H9 (cell line): ENCODE measurements around the gene HUS1. TPM values are rescaled to one million over a fixed set of nuclear protein-coding genes. Genes with fewer than 3 reads are reported as not detected.

Experiments
- DNase-seq: peaks from one replicate; pipeline ENCODE4 v3.0.0-alpha.2; 2017
- H2AFZ ChIP-seq: one replicate; pipeline ENCODE4 v1.6.1; 2013; ENCODE audit warnings: mild to moderate bottlenecking, low read length, control low read depth, moderate library complexity
- H2AK5ac ChIP-seq: 2 replicates; pipeline ENCODE4 v1.6.1; 2013; ENCODE audit warnings: low read length, control low read depth, mixed read lengths; ENCODE audit not compliant: insufficient read length
- H2BK120ac ChIP-seq: one replicate; pipeline ENCODE4 v1.6.1; 2013; ENCODE audit warnings: low read depth, mild to moderate bottlenecking, low read length, control low read depth, inconsistent platforms; ENCODE audit not compliant: poor library complexity, severe bottlenecking
- H2BK12ac ChIP-seq: 2 replicates; pipeline ENCODE4 v1.6.1; 2013; ENCODE audit warnings: low read length, control low read depth, mixed read lengths, low read depth; ENCODE audit not compliant: insufficient read length
- H2BK15ac ChIP-seq: 2 replicates; pipeline ENCODE4 v1.6.1; 2013; ENCODE audit warnings: low read depth, low read length, control low read depth
- H2BK20ac ChIP-seq: one replicate; pipeline ENCODE4 v1.6.1; 2013; ENCODE audit warnings: low read depth, mild to moderate bottlenecking, low read length, control low read depth, inconsistent platforms; ENCODE audit not compliant: poor library complexity, severe bottlenecking
- H2BK5ac ChIP-seq: 2 replicates; pipeline ENCODE4 v1.6.1; 2013; ENCODE audit warnings: low read length, control low read depth, mixed read lengths; ENCODE audit not compliant: insufficient read length
- H3K14ac ChIP-seq: 2 replicates; pipeline ENCODE4 v1.6.1; 2013; ENCODE audit warnings: low read length, control low read depth; ENCODE audit not compliant: insufficient read depth
- H3K18ac ChIP-seq: 2 replicates; pipeline ENCODE4 v1.6.1; 2013; ENCODE audit warnings: low read depth, mild to moderate bottlenecking, mixed read lengths, low read length, control low read depth; ENCODE audit not compliant: insufficient read length
- H3K23ac ChIP-seq: 2 replicates; pipeline ENCODE4 v1.6.1; 2013; ENCODE audit warnings: low read length, control low read depth, mixed read lengths, low read depth; ENCODE audit not compliant: insufficient read length
- H3K23me2 ChIP-seq: 2 replicates; pipeline ENCODE4 v1.6.1; 2013; ENCODE audit warnings: low read depth, mild to moderate bottlenecking, mixed read lengths, low read length, control low read depth; ENCODE audit not compliant: insufficient read length, poor library complexity, severe bottlenecking
- H3K27ac ChIP-seq: 2 replicates; pipeline ENCODE4 v1.5.1; 2013; ENCODE audit warnings: low read length, control low read depth, mixed read lengths, low read depth; ENCODE audit not compliant: insufficient read length
- H3K27me3 ChIP-seq: 2 replicates; pipeline ENCODE4 v1.6.1; 2013; ENCODE audit warnings: low read length, control low read depth, inconsistent platforms; ENCODE audit not compliant: insufficient read depth
- H3K4ac ChIP-seq: 2 replicates; pipeline ENCODE4 v1.6.1; 2013; ENCODE audit warnings: low read depth, mild to moderate bottlenecking, control low read depth, inconsistent platforms, low read length, moderate library complexity
- H3K4me1 ChIP-seq: 2 replicates; pipeline ENCODE4 v1.6.1; 2013; ENCODE audit warnings: low read length, control low read depth, inconsistent platforms; ENCODE audit not compliant: insufficient read depth
- H3K4me2 ChIP-seq: 2 replicates; pipeline ENCODE4 v1.6.1; 2013; ENCODE audit warnings: low read length, control low read depth, mixed read lengths; ENCODE audit not compliant: insufficient read length, insufficient read depth
- H3K56ac ChIP-seq: 2 replicates; pipeline ENCODE4 v1.6.1; 2013; ENCODE audit warnings: low read depth, mild to moderate bottlenecking, mixed read lengths, low read length, control low read depth; ENCODE audit not compliant: insufficient read length
- H3K79me1 ChIP-seq: 2 replicates; pipeline ENCODE4 v1.6.1; 2013; ENCODE audit warnings: low read depth, mild to moderate bottlenecking, moderate library complexity, low read length, control low read depth, inconsistent platforms; ENCODE audit not compliant: insufficient read depth, poor library complexity, severe bottlenecking
- H3K79me2 ChIP-seq: 2 replicates; pipeline ENCODE4 v1.6.1; 2013; ENCODE audit warnings: low read length, control low read depth, inconsistent platforms; ENCODE audit not compliant: insufficient read depth
- H3K9ac ChIP-seq: 2 replicates; pipeline ENCODE4 v1.6.1; 2013; ENCODE audit warnings: low read length, control low read depth, mixed read lengths; ENCODE audit not compliant: insufficient read length; ENCODE audit errors: extremely low read depth
- H3K9me3 ChIP-seq: one replicate; pipeline ENCODE4 v1.6.1; 2013; ENCODE audit warnings: low read depth, low read length, inconsistent platforms; ENCODE audit not compliant: control insufficient read depth
- H3T11ph ChIP-seq: one replicate; pipeline ENCODE4 v1.6.1; 2013; ENCODE audit warnings: mild to moderate bottlenecking, low read length, control low read depth, inconsistent platforms
- H4K20me1 ChIP-seq: one replicate; pipeline ENCODE4 v1.6.1; 2013; ENCODE audit not compliant: control insufficient read depth, insufficient read length, insufficient read depth
- H4K5ac ChIP-seq: 2 replicates; pipeline ENCODE4 v1.6.1; 2013; ENCODE audit warnings: low read depth, mild to moderate bottlenecking, mixed read lengths, low read length, control low read depth; ENCODE audit not compliant: insufficient read length
- H4K8ac ChIP-seq: replicated peaks from 2 replicates; pipeline ENCODE4 v1.6.1; 2013; ENCODE audit warnings: low read length, control low read depth, mixed read lengths, low read depth; ENCODE audit not compliant: insufficient read length
- H4K91ac ChIP-seq: 2 replicates; pipeline ENCODE4 v1.6.1; 2013; ENCODE audit warnings: low read depth, mild to moderate bottlenecking, moderate library complexity, mixed read lengths, low read length, control low read depth; ENCODE audit not compliant: insufficient read length
- H3K27ac Mint-ChIP-seq, 3 experiments: 2 replicates in 2 of 3; 3 replicates in 1 of 3; pipeline ENCODE4 v1.8.0; 2020 to 2021; ENCODE audit warnings: mixed read lengths in 3 of 3, mild to moderate bottlenecking in 1 of 3, moderate library complexity in 1 of 3
- H3K27me3 Mint-ChIP-seq: 2 replicates; pipeline ENCODE4 v1.8.0; 2021; ENCODE audit warnings: low read depth, mild to moderate bottlenecking, moderate library complexity, mixed read lengths
- H3K36me3 Mint-ChIP-seq, 3 experiments: 2 replicates in 2 of 3; 3 replicates in 1 of 3; pipeline ENCODE4 v1.8.0; 2020 to 2021; ENCODE audit warnings: low read depth in 3 of 3, mixed read lengths in 3 of 3; ENCODE audit not compliant: insufficient read depth in 1 of 3
- H3K4me1 Mint-ChIP-seq, 2 experiments: 2 replicates each; pipeline ENCODE4 v1.8.0; 2020; ENCODE audit warnings: mixed read lengths in 2 of 2
- H3K4me3 Mint-ChIP-seq, 2 experiments: 2 replicates in 1 of 2; 3 replicates in 1 of 2; pipeline ENCODE4 v1.8.0; 2020 to 2021; ENCODE audit warnings: mild to moderate bottlenecking in 2 of 2, mixed read lengths in 2 of 2, moderate library complexity in 1 of 2
- H3K9me3 Mint-ChIP-seq, 2 experiments: 2 replicates in 1 of 2; 3 replicates in 1 of 2; pipeline ENCODE4 v1.8.0; 2020; ENCODE audit warnings: mild to moderate bottlenecking in 2 of 2, mixed read lengths in 2 of 2, moderate library complexity in 1 of 2
- WGBS: extraction: QIAGEN DNeasy Blood & Tissue Kit; methylation state at CpG from one replicate; pipeline ENCODE4 v1.1.7; 2013; ENCODE audit warnings: missing lambda C conversion rate, low lambda C conversion rate, mixed read lengths; ENCODE audit not compliant: insufficient read length; ENCODE audit errors: extremely low coverage; 5-methylcytosine and 5-hydroxymethylcytosine counted together
- total RNA-seq: library from RNA; stranded (reverse); gene quantifications from 2 replicates; pipeline ENCODE4 v1.2.1, GENCODE V29; 2021
- TF ChIP-seq, protein P1 (sequence below): fragments of 200-600 bp; sonication (generic); conservative IDR thresholded peaks from 3 replicates; pipeline ENCODE4 v1.8.0; 2021; ENCODE audit warnings: antibody characterized with exemption, mild to moderate bottlenecking

The HUS1 gene
- total RNA-seq, 1 experiment from 2014 or later, result 43.1 TPM

DNA sequence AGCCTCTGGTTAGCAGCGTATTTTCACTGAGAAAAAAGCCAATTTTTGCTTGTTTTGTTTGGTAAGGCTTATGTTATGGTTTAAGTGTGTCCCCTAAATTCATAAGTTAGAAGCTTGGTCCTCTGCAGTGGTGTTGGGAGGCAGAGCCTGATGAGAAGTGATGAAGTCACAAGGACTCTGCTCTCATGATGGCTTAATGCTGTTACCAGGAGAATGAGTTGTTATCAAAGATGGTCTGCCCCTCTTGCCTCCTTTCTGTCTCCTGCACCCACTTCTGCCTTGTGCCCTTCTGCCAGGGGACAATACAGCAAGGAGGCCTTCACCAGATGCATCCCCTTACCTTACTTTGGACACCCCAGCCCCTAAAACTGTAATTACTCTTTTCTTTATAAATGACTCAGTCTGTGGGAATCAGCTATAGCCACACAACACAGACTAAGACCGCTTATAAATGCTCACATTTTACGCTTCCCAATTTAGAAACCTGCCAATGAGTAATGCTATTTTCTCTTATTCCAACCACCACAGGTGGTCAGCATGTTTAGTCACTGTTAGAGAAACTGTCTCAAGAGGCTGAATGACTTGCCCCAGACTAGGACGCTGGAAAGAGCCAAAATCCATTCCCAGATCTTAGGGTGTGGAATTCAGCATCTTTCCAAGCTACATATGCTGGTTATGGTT lies 25.0 kb downstream of the HUS1 start:
- WGBS, result no CpG with 5 or more reads among the region's 4 CpGs
- H4K5ac ChIP-seq, result no peak overlapping the region
- peaks cover 3% of the 10 kb centered on the region; the same call in 1 of the 2 replicates for H3K4me1 ChIP-seq
- no peak overlapping the region for H3K56ac ChIP-seq
- no peaks in the 10 kb centered on the region for H3K27me3 ChIP-seq
- no peaks in the 10 kb centered on the region for H3K79me2 ChIP-seq
- no peak overlapping the region for H2BK5ac ChIP-seq
- H3K18ac ChIP-seq, result no peak overlapping the region
- H2AFZ ChIP-seq, result no peak overlapping the region
- no peaks in the 10 kb centered on the region for H3K27me3 Mint-ChIP-seq
- no peak overlapping the region for H2BK12ac ChIP-seq
- peaks cover 34 to 36% of the 10 kb centered on the region in 2 experiments for H3K4me1 Mint-ChIP-seq
- no peaks in the 10 kb centered on the region for H4K20me1 ChIP-seq
- H2BK20ac ChIP-seq, result no peak overlapping the region
- no peaks in the 10 kb centered on the region for H3K9me3 ChIP-seq
- DNase-seq, result peak; percentile 10
- no peak overlapping the region for H3K4me3 Mint-ChIP-seq
- H3T11ph ChIP-seq, result no peak overlapping the region
- no peak overlapping the region for H3K23ac ChIP-seq
- H2BK120ac ChIP-seq, result no peak overlapping the region
- H2AK5ac ChIP-seq, result no peak overlapping the region
- no peaks in the 10 kb centered on the region for H3K79me1 ChIP-seq
- no peak overlapping the region for H2BK15ac ChIP-seq
- H4K91ac ChIP-seq, result no peak overlapping the region
- H3K36me3 Mint-ChIP-seq, result peaks cover 15 to 35% (median 31%) of the 10 kb centered on the region in 3 experiments
- no peak overlapping the region for H3K9ac ChIP-seq
- H3K14ac ChIP-seq, result no peak overlapping the region
- peak overlapping the region in 1 of 3 experiments; percentile 56; a peak in 2 of 7 replicates for H3K27ac Mint-ChIP-seq
- TF ChIP-seq, protein P1, sequence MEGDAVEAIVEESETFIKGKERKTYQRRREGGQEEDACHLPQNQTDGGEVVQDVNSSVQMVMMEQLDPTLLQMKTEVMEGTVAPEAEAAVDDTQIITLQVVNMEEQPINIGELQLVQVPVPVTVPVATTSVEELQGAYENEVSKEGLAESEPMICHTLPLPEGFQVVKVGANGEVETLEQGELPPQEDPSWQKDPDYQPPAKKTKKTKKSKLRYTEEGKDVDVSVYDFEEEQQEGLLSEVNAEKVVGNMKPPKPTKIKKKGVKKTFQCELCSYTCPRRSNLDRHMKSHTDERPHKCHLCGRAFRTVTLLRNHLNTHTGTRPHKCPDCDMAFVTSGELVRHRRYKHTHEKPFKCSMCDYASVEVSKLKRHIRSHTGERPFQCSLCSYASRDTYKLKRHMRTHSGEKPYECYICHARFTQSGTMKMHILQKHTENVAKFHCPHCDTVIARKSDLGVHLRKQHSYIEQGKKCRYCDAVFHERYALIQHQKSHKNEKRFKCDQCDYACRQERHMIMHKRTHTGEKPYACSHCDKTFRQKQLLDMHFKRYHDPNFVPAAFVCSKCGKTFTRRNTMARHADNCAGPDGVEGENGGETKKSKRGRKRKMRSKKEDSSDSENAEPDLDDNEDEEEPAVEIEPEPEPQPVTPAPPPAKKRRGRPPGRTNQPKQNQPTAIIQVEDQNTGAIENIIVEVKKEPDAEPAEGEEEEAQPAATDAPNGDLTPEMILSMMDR, result no peak
- no peak overlapping the region for H3K4ac ChIP-seq
- peaks cover 6 to 8% of the 10 kb centered on the region in 2 experiments; a peak in 2 of 5 replicates for H3K9me3 Mint-ChIP-seq
- H3K23me2 ChIP-seq, result no peaks in the 10 kb centered on the region
- H3K4me2 ChIP-seq, result no peak overlapping the region
- no peak overlapping the region for H3K27ac ChIP-seq
- H4K8ac ChIP-seq, result no peak overlapping the region
